HS-5 (cell line): Measurements from ENCODE around the gene BAG1.

ENCODE experiments used
- DNase-seq: peaks from one replicate; pipeline ENCODE4 v3.0.0-alpha.2; 2012; ENCODE audit warnings: low read depth

BAG1 gene

DNA sequence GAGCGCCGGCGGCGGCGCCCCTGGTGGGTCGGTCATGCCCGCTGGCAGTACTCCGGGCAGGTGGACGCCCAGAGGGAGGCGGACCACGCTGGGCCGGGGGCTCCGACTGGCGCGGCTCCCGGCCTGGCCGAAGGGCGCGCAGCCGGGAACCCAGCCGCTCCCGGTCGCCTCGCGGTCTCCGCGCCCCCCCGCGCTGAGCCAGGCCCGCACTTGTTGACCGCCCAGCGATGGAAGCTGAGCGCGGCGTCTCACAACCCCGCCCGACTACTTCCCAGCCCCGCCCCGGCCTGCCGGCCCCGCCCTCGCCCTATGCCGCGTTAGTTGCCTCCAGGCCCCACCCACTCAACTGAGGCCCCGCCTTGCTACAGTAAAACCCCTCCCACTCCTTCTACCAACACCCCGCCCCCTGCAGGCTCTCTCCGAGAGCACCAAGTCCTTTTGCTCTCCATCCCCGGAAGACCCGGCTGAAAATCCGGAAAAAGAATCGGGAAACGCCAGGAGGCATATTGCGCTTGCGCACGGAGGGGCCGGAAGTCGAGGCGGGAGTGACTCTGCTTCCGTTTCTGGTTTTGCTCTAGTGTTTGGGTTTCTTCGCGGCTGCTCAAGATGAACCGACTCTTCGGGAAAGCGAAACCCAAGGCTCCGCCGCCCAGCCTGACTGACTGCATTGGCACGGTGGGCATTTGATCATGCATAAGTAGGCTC is at the start of gene BAG1, which contains the start of gene CHMP5:
TSS of gene BAG1 (minus strand) at position 236 of the 705 bp plus-strand sequence.
TSS of gene CHMP5 (plus strand) at position 577 of the 705 bp plus-strand sequence. CDS start at position 607, 30 bp downstream.
- DNase-seq: peak; percentile 97

DNA sequence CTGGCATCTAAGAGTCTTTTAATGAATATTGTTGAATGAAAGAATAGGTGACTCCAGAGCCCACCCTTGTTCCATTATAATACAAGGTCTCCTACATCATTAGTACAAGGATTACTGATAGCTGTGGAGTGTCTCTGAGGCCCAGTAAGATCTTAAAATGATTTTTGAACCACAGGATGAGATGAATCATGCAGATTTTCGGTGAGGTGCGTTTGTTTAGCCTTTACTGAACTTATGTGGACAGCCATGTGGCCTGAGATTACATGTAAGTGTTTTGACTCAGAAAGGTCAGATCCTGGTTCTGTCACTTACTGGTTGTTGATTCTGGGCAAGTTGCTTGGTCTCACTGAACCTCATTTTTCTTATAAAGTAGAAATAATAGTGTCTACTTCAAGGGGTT is 47.4 kb upstream of the BAG1 start:
- DNase-seq: no peak

DNA sequence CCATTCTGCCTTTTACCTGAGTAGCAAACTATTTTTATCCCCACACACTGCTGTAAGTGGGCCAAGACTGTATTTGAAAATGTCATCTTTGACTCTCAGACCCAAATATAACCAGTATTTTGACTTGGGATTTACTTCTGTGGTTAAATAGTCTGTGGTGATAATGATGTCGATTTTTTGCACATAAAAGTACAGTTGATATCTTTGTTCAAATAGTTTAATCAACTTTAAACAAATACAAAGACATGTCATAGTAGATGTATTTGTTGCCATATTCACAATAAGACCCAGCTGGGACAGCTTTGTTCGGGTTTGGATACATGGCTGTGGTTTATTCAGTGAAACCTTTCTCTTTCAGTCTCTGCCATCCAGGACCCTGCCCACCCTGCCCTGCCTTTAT is 46.2 kb upstream of the BAG1 start:
- DNase-seq: no peak

DNA sequence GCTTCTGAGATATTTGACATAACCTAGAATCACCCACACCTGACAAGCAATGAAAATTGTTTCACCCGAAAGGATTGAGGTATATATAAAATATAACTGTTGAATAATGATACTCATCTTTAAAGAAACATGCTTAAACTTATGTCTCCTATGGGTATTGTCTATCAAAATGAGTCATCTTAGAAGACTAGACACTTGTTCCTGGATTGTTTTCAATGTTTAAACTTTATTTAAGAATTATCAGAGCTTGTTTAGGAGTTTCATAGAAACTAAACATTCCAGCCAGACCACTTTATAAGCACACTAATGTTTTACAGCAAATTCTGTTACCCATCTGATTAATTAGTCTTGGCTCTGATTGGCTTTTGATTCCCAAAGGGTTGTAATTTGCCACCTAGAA is 45.4 kb upstream of the BAG1 start:
- DNase-seq: no peak

DNA sequence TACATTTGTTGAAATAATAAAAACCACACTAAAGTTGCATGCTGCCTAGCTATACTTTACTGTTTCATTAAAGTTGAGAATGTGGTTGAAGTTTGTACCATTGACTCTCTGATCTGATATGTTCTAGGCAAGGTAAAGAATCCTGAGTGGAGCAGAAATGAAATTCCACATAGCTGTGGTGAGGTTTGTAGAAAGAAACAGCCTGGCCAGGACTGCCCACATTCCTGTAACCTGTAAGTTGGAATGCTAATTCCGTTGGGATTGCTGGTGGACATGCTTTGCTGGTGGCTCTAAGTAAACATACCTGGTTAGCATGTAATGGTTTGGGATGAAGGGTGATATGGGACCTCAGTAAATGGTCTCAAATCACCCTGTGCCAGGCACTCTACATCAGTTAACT is 42.6 kb upstream of the BAG1 start:
- DNase-seq: no peak

DNA sequence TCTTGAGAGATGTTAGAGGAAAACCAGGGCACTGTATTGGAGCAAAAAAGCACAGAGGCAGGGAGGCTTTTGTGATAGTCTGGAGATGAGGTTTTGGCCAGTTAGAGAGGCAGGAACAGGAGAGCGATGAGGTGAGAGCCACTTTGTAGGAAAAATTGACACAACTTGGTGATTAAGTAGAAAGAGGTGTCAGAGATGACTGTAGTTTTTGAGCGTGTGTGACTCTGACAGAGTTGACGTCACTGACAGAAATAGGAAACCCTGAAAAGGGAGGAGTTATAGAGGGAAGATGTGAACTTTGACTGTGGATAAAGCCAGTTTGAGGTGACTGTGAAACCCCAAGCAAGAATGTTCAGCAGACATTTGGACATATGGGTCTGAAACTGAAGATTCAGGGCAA is 41.5 kb upstream of the BAG1 start:
- no peak for DNase-seq

DNA sequence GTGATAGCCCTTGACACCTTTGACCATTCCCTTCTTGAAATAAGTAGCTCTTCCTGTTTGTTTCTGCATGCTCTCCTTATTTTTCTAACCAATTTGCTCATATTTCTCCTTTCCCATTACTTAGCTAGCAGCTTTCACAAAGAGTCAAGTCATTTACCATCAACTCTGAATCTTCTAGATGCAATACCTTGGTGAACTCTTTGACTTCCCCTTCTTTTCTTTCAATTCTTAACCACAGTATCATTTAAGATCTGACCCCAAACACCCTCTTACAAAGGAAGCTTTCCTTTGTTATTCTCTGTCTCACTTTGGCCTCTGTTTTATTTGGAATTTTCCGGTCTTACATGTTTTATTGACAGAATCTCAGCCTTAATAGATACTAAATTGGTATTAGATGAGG is 39.9 kb upstream of the BAG1 start:
- DNase-seq: no peak

DNA sequence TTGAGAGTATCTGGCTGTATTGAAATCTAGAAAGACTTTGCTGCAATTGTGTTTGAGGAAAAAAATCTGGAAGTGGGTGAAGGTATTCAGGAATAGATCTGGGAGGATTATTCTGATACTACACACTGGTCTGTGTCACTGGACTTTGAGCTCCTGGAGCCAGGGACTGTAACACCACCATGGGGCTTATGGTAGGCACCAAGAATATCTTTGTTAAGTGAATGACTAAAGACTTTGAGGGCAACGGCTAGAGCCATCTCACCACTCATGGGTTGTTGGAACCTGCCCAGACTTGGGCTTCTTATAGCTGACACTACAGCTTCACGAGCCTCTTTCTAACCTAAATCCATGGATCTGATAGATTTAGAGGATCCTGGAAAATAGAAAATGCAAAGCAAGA is 36.0 kb upstream of the BAG1 start:
- no peak for DNase-seq

DNA sequence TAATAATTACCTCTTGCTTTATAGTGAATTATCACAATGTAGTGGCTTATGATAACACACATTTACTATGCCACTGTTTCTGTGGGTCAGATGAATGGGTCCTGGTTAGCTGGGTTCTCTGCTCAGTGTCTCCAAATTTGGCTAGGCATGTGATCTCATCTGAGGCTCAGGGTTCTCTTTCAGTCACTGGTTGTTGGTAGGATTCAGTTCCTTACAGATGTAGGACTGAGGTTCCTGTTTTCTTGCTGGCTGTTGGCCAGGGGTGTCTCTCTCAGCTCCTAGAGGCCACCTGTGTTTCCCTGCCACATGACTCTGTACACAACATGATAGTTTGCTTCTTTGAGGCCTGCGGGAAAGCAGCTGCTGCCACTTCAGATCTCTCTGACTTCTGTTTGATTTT is 32.9 kb upstream of the BAG1 start:
- DNase-seq: no peak

DNA sequence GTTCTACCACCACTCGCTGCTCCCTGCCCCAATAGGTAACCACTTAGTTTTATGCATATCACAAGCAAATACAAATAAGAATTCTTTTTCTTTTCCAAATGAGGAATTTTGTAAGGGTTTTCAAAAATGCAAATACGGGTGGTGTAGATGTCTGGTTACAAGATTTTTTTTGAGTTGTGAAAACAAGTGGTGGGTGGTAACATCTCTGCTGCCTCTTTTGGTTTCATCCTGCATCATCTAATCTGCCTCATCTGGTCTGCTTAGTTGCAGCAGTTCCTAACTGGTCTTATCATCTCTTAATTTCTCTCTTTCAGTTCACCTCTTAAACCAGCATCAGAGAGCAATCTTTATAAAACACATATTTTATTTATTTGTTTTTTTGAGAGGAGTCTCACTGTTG is 31.1 kb upstream of the BAG1 start:
- no peak for DNase-seq

DNA sequence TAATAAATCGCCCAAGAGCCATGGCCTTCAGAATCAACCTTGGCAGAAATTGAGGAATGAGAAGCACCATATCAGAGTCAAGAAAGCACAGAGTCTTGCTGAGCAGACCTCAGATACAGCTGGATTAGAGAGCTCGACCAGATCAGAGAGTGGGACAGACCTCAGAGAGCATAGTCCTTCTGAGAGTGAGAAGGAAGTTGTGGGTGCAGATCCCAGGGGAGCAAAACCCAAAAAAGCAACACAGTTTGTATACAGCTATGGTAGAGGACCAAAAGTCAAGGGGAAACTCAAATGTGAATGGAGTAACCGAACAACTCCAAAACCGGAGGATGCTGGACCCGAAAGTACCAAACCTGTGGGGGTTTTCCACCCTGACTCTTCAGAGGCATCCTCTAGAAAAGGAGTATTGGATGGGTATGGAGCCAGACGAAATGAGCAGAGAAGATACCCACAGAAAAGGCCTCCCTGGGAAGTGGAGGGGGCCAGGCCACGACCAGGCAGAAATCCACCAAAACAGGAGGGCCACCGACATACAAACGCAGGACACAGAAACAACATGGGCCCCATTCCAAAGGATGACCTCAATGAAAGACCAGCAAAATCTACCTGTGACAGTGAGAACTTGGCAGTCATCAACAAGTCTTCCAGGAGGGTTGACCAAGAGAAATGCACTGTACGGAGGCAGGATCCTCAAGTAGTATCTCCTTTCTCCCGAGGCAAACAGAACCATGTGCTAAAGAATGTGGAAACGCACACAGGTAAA is 30.3 kb upstream of the BAG1 start:
- DNase-seq: no peak

DNA sequence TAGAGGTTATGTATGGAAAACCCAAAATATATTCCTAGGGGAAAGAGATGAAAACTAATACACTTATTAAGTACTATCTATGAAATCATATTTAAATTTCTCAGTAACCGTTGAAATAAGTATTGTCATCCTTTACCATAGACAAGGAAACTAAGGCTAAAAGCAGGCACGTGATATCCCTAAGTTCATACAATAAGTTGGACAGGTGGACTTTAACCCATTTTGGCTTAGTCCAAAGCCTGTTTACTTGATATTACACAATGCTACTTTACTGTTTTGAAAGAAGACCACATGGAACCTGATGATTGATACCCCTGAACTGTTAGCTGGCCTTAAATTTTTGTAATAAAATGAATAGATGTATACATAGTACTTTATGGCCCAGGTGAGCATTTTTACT is 29.3 kb upstream of the BAG1 start:
- DNase-seq: no peak

DNA sequence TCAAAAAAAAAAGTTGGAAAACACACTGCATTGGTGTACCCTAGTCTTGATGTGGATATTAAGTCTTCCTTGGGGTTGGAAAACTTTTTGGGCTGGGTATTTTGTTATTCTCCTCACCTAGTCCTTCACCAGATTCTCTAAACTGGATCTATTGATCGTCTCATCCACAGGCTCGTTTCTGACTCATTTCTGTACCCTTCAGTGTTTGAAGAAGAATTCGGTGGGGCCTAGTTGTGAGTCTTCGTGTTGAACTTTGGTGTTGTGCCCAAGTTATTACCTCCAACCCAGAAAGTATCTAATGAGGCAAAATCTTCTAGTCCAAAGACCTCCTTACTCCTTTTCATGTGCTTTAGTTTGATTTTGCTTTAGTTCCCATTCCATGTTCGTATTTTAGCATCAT is 27.4 kb upstream of the BAG1 start:
- DNase-seq: no peak

DNA sequence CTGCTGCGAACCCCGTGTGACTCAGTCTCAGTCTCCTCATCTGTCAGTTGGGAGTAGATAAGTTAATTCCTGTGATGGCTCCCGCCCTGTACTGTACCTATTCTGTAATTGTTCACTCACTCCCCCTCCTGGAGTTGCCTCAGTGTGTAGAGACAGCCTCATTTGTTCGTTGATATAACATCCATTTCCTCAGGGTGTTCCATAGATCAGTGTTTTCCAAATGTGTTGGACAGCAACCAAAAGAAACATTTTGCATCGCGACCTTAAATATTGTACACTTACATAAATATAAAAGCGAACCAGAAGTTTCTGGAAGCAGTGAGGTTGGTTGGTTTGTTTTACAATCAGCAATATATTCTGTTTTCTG is 26.5 kb upstream of the BAG1 start:
- no peak for DNase-seq

DNA sequence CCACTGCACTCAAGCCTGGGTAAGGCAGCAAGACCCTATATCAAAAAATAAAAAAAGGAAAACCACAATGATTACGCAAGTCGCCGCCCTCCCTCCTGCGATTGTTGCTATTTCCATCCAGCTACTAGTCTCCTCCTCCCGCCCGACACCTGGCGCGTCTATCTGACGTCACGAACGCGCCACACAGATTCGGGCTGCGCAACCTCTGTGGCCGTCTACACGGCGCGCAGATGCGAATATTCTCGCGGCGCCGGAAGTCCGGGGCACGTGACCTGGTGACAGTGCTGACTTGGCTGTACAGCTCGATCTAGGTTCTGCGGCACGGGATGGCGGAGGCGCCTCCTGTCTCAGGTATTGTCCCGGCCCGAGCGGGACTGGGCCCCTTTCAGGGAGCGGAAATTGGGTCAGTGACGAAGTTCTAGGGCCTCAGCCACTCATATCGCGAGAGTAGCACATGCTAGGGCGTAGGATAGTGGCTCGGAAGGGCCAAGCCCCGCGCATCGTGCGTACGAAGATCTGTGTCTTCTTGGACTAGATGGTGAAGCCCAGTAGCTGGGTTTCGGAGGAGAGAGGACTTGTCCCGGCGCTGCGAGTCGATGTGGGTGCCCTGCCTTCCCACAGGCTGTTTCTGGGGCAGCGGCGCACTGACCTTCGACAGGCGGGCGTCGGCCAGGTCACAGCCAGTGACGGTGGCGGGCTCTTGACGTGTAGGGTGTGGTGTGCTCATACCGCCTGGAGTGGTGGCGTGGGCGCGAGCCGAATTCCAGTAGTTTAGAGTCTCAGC is 25.9 kb upstream of the BAG1 start, which contains the start of gene NFX1:
TSS of gene NFX1 (plus strand) at position 270 of the 784 bp plus-strand sequence. CDS start at position 327, 57 bp downstream.
- DNase-seq: peak; percentile 94

DNA sequence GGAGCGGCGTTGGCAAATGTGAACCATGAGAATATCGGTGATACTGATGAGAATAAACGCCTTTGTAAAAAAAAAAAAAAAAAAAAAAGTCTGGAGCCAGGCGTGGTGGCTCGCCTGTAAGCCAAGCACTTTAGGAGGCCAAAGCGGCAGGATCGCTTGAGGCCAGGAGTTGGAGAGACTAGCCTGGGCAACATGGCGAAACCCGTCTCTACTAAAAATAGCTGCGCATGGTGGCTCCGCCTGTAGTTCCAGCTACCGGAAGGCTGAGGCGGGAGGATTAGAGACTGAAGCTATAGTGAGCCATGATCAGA is 25.4 kb upstream of the BAG1 start:
- no peak for DNase-seq

DNA sequence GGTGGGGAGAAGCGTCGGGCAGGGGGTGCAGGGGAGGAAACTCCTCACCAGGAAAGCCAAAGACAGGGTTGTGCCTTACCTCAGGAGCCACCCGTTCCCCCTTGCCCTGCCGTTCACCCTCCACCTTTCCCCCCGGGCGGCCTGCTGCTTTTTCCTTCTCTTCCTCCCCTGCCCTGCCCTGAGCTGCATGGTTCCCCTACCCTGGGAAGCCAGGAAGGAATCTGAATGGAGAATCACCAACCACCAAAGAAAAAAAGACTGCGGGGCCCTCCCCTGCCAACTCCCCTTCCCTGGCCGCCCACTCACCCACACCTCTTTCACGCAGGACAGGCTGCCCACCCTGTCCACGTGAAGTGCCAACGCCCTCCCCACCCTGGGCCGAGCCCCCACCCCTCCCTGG is 25.0 kb upstream of the BAG1 start:
- no peak for DNase-seq

DNA sequence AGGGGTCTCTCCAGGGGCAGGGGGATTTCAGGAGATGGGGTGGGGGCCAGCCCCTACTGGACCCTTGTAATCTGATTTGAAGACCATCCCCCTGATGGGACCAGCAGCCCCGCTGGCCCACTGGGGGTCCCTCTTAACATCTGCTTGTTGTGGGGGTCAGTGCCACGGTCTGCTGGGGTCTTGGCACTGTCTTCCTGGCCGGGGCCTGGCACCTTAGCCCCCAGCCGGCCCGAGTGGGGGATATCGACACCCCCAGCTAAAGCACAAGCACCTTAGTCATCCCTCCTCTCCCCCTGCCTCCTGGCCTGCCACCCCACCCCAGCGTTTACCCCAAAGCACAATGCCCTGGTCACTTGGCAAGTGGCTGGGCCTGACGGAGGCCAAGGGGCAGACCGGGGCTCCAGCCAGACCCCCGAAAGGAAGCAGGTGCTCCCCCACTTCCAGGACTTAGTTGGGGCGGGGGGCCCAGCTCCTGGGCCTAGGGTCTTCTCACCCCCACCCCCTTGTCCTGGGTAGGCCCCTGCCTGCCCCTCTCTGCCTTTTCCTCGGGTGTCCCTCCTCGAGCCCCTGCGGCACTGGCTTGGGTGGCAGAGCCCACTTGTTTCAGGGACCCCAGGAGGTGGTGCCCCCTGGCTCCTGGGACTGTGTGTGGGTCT is 24.4 kb upstream of the BAG1 start:
- no peak for DNase-seq

DNA sequence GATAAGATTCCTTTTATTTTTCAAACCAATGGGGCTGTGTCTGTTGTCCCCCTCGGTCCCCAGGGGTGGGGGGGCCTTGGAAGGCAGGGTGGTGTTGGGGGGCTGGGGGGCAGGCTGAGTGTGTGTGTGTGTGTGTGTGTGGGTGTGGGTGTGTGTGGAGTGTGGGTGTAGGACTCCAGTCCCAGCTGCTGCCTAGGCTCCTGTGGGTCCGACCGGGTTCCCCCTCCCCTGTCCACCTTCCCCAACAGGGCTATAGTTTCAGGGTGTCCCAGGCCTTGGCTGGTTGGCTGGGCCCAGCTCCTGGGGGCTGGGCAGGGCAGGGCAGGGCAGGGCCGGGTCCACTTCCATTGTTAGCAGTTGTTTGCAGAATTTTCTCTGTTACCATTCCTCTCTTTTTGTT is 23.7 kb upstream of the BAG1 start:
- no peak for DNase-seq

DNA sequence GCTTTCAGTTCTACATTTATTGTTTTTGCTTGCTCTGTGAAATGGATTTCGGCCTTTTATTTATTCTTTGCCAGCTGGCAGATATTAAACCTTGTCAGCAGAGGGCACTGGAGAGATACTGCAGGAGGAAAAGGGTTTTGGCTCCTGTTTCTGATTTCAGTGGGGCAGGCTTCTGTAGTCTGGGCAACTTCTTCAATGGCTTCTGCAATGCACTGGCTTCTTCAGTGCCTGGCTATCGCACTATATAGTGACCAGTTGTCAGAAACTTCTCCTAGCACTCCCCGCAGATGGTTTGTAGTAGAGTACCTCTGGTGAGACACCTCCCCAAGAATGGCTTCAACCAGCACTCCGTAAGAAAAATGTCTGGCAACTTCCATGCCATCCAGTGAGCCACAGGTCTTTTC is 22.6 kb upstream of the BAG1 start:
- DNase-seq: no peak

DNA sequence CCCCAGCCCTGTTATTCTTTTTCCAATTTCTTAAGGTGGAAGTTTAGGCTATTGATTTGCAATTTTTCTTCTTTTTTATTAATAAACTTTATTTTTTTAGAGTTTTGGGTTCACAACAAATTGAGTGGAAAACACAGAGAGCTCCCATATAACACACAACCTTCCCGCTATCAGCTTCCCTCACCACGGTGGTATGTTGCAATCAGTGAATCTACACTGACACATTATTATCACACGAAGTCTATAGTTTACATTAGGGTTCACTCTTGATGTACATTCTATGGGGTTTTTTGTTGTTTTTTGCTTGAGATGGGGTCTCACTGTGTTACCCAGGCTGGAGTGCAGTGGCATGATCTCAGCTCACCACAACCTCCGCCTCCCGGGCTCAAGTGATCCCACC is 21.0 kb upstream of the BAG1 start:
- DNase-seq: no peak

DNA sequence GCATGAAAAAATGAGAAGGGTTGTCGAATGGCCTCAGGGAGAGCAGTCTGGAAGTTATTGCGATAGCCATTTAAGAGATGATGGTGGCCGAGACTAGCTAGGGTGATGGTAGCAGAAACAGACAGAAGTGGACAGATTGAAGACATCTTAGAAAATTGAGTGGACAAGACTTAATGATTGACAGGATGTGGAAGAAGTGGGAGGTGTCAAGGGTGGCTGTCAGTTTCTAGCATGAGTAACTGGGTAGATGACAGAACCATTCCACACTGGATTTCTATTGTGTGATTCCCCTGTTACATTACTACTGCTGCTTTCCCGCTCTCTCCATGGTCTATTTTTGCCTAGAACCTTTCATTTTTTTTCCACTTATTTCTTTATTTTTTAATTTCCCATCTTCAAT is 13.0 kb upstream of the BAG1 start:
- no peak for DNase-seq

DNA sequence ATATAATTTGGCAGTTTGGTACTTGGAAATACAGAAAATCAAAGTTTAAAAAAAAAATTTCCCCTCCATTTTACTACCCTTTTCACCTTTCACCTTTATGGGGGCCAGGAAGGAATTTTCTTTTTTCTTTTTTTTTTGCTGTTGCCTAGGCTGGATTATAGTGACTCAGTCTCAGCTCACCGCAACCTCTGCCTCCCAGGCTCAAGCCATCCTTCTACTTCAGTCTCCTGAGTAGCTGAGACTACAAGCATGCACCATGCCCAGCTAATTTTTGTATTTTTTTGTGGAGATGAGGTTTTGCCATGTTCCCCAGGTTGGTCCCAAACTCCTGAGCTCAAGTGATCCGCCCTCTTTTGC is 9.4 kb upstream of the BAG1 start:
- DNase-seq: no peak
